GM23248 (cell line): ENCODE data around the gene POLG2. TPM values are rescaled to one million over a fixed set of nuclear protein-coding genes. Genes with fewer than 3 reads are reported as not detected.

Experiments
- DNase-seq: peaks from one replicate; pipeline ENCODE4 v3.0.0-alpha.2; 2015
- H2AFZ ChIP-seq: fragments of 200-600 bp; sonication (generic); 2 replicates; pipeline ENCODE4 v1.6.1; 2016; ENCODE audit warnings: antibody characterized with exemption
- H3F3A ChIP-seq: fragments of 200-600 bp; sonication (generic); 2 replicates; pipeline ENCODE4 v1.6.1; 2016; ENCODE audit warnings: mild to moderate bottlenecking, antibody characterized with exemption, mixed run types; ENCODE audit not compliant: insufficient read depth
- H3K27ac ChIP-seq: fragments of 200-600 bp; sonication (generic); 2 replicates; pipeline ENCODE4 v1.5.1; 2016; ENCODE audit warnings: mild to moderate bottlenecking
- H3K27me3 ChIP-seq: fragments of 200-600 bp; sonication (generic); replicated peaks from 2 replicates; pipeline ENCODE4 v1.6.1; 2016; ENCODE audit warnings: mild to moderate bottlenecking; ENCODE audit not compliant: insufficient read depth
- H3K36me3 ChIP-seq: fragments of 200-600 bp; sonication (generic); 2 replicates; pipeline ENCODE4 v1.6.1; 2016; ENCODE audit warnings: low read depth, mild to moderate bottlenecking
- H3K4me1 ChIP-seq: fragments of 200-600 bp; sonication (generic); 2 replicates; pipeline ENCODE4 v1.6.1; 2016; ENCODE audit warnings: mild to moderate bottlenecking; ENCODE audit not compliant: insufficient read depth
- H3K4me2 ChIP-seq: fragments of 200-600 bp; sonication (generic); one replicate; pipeline ENCODE4 v1.6.1; 2016; ENCODE audit warnings: mild to moderate bottlenecking; ENCODE audit not compliant: unreplicated experiment
- H3K4me3 ChIP-seq: fragments of 200-600 bp; sonication (generic); 2 replicates; pipeline ENCODE4 v1.5.1; 2016; ENCODE audit warnings: mild to moderate bottlenecking
- H3K79me2 ChIP-seq: fragments of 200-600 bp; sonication (generic); 2 replicates; pipeline ENCODE4 v1.6.1; 2016; ENCODE audit warnings: mild to moderate bottlenecking; ENCODE audit not compliant: insufficient read depth
- H3K9ac ChIP-seq: fragments of 200-600 bp; sonication (generic); 2 replicates; pipeline ENCODE4 v1.6.1; 2016; ENCODE audit warnings: mild to moderate bottlenecking
- H3K9me2 ChIP-seq: fragments of 200-600 bp; sonication (generic); 2 replicates; pipeline ENCODE4 v1.6.1; 2016; ENCODE audit warnings: mixed run types, mild to moderate bottlenecking, moderate library complexity; ENCODE audit not compliant: insufficient read depth
- H3K9me3 ChIP-seq: fragments of 200-600 bp; sonication (generic); one replicate; pipeline ENCODE4 v1.6.1; 2017; ENCODE audit warnings: low read depth
- H4K20me1 ChIP-seq: fragments of 200-600 bp; sonication (generic); 2 replicates; pipeline ENCODE4 v1.6.0; 2016; ENCODE audit not compliant: insufficient read depth
- EZH2 ChIP-seq: fragments of 200-600 bp; sonication (generic); IDR thresholded peaks from 2 replicates; pipeline ENCODE4 v1.6.1; 2018; ENCODE audit warnings: antibody characterized with exemption, mild to moderate bottlenecking; ENCODE audit not compliant: insufficient read depth, poor library complexity, severe bottlenecking
- EZH2phosphoT487 ChIP-seq: fragments of 200-600 bp; sonication (generic); IDR thresholded peaks from 2 replicates; pipeline ENCODE4 v1.6.1; 2018; ENCODE audit warnings: antibody characterized with exemption, moderate library complexity, mild to moderate bottlenecking, low read depth; ENCODE audit not compliant: insufficient read depth
- WGBS, 2 experiments: methylation state at CpG; one replicate each; pipeline ENCODE4 v1.1.6; 2015 to 2017; ENCODE audit warnings: low lambda C conversion rate in 2 of 2, low coverage in 1 of 2; ENCODE audit errors: missing lambda C conversion rate in 2 of 2; 5-methylcytosine and 5-hydroxymethylcytosine counted together
- in situ Hi-C: fragments of 300-500 bp; cut with MboI; formaldehyde crosslinking; loops from 2 replicates; pipeline ENCODE4 v1.15.0; 2020
- polyA plus RNA-seq: library from polyadenylated mRNA; unstranded; fragments of >200 nt; fragmentation: Nextera tagmentation; extraction: Ambion mirVana; gene quantifications from 2 replicates; pipeline ENCODE4 v1.2.1, GENCODE V29; 2016
- total RNA-seq: library from RNA; depleted of rRNA; stranded (reverse); fragments of >200 nt; shearing (Covaris generic); gene quantifications from 2 replicates; pipeline ENCODE4 v1.2.3, GENCODE V29; 2014

Gene POLG2
- total and polyA plus RNA-seq, 2 experiments from 2014 or later, result 3.4 to 8.6 TPM

GRCh38 chr17:64500487-64500859, 3.6 kb upstream of the POLG2 start:
- H3K27me3 ChIP-seq, result no peaks in the 10 kb centered on the region
- 90 to 91% methylated on average over 8 of the region's 8 CpGs for WGBS, 2 experiments
- H3K36me3 ChIP-seq, result peaks cover 76% of the 10 kb centered on the region
- H3K4me2 ChIP-seq, result peak overlapping the region; percentile 8
- no peaks in the 10 kb centered on the region for H3K9me3 ChIP-seq
- peak; percentile 17 for DNase-seq
- no peak overlapping the region for H2AFZ ChIP-seq
- H3K4me3 ChIP-seq, result no peak overlapping the region
- peak overlapping the region; percentile 86 for H3K27ac ChIP-seq
- in situ Hi-C loops, result no loop called here
- H3K9ac ChIP-seq, result peak overlapping the region; percentile 77; the same call in 1 of the 2 replicates
- H3F3A ChIP-seq, result peaks cover 81% of the 10 kb centered on the region
- peaks cover 84% of the 10 kb centered on the region for H3K79me2 ChIP-seq
- TF ChIP-seq EZH2phosphoT487 (no peak), EZH2 (no peak)
- H4K20me1 ChIP-seq, result peaks cover 43% of the 10 kb centered on the region
- H3K4me1 ChIP-seq, result peaks cover 73% of the 10 kb centered on the region
- no peaks in the 10 kb centered on the region for H3K9me2 ChIP-seq

GRCh38 chr17:64499805-64500486, 3.1 kb upstream of the POLG2 start:
- peaks cover 74% of the 10 kb centered on the region for H3K36me3 ChIP-seq
- peak; percentile 55 for DNase-seq
- in situ Hi-C loops, result no loop called here
- H3K9ac ChIP-seq, result peak overlapping the region; percentile 77
- TF ChIP-seq EZH2phosphoT487 (no peak), EZH2 (no peak)
- peaks cover 42% of the 10 kb centered on the region for H4K20me1 ChIP-seq
- no peaks in the 10 kb centered on the region for H3K9me2 ChIP-seq
- WGBS, 2 experiments, result 78 to 79% methylated on average over 6 of the region's 6 CpGs
- H3F3A ChIP-seq, result peaks cover 79% of the 10 kb centered on the region
- H3K79me2 ChIP-seq, result peaks cover 84% of the 10 kb centered on the region
- H3K27me3 ChIP-seq, result no peaks in the 10 kb centered on the region
- H3K9me3 ChIP-seq, result no peaks in the 10 kb centered on the region
- peak overlapping the region; percentile 86 for H3K27ac ChIP-seq
- H3K4me2 ChIP-seq, result peak overlapping the region; percentile 29
- H3K4me1 ChIP-seq, result peaks cover 78% of the 10 kb centered on the region
- no peak overlapping the region for H2AFZ ChIP-seq
- 0 out of 2 replicates have a peak overlapping the region, but pooled peaks have one; percentile 1 for H3K4me3 ChIP-seq

DNA sequence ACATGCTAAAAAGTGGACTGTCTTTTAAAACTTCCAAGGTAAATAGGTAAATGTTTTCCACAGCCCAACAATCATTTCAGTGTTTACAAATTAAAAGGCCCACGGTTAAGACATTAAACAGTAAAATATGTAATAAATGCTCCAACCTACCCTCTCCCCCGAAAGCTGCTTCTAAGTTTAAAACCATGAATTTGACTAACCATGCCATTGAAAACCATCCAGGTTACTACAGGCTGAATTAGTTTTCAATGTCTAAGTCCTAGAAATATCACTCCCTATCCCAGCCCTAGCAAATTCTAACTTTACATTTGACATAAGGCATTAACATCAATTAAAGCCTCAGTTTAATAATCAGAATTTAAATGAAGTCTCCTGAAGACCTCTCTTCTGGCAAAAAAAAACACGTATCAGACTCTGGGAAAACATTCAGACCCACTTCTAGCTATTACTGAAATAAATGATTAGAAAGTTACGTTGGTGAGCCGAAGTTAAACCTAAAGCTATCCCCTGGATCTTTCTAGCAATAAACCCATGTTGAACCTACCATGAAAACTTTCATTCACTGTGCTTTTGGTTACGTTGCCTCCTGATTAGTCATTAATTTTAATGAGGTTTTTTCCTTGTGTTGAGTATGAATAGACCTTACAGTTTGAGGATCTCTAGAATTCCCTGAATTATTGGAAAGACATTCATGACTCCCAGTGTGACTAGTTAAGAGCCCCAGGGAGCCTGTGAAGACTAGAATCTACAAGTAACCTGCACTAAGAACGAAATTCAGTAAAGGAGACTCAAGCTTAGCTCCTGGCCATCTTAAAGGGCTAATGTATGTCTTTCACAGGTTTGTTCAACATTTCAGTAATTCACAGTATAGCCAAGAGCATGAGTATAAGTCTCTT, 1.7 kb upstream of the POLG2 start:
- in situ Hi-C loops, result no loop called here
- H3K9ac ChIP-seq, result peak overlapping the region; percentile 77
- H3K79me2 ChIP-seq, result peaks cover 82% of the 10 kb centered on the region
- peak overlapping the region; percentile 87; the same call in 1 of the 2 replicates for H3K4me3 ChIP-seq
- WGBS, 2 experiments, result 44 to 46% methylated on average over 7 of the region's 7 CpGs
- H3K4me1 ChIP-seq, result peaks cover 80% of the 10 kb centered on the region
- peak; percentile 43 for DNase-seq
- no peaks in the 10 kb centered on the region for H3K9me2 ChIP-seq
- no peaks in the 10 kb centered on the region for H3K9me3 ChIP-seq
- H2AFZ ChIP-seq, result no peak overlapping the region
- no peaks in the 10 kb centered on the region for H3K27me3 ChIP-seq
- no peak for TF ChIP-seq EZH2
- TF ChIP-seq EZH2phosphoT487, result no peak
- peaks cover 60% of the 10 kb centered on the region for H3K36me3 ChIP-seq
- H3K27ac ChIP-seq, result peak overlapping the region; percentile 86
- H3F3A ChIP-seq, result peaks cover 65% of the 10 kb centered on the region
- peak overlapping the region; percentile 29 for H3K4me2 ChIP-seq
- H4K20me1 ChIP-seq, result peaks cover 28% of the 10 kb centered on the region; the same call in 1 of the 2 replicates

DNA sequence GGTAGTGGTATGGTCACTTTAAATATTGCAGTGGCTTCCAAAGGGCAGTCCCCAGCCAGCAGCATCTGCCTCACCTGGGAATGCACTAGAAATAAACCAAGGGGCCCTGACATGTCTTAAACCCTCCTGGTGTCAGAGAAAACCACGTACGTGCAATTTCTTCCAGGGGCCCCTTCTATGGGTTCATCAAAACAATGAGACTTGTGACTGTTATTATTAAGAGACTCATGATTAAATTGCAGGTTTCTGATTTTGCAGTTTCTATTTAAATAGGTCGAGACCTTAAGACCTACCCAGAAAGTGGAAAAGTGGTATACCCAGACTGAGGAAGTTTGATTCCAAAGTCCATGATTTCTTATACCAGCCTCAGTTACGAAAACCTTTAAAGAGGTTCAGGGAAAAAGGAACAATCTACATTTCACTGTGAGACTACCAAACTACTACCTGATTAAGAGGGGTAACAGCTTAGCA, 746 bp upstream of the POLG2 start:
- H3K9me3 ChIP-seq, result no peaks in the 10 kb centered on the region
- peak overlapping the region; percentile 87 for H3K4me3 ChIP-seq
- in situ Hi-C loops, result no loop called here
- H3K27ac ChIP-seq, result peak overlapping the region; percentile 86
- WGBS, 2 experiments, result 46 to 51% methylated on average over 4 of the region's 4 CpGs
- peaks cover 18% of the 10 kb centered on the region; the same call in 1 of the 2 replicates for H4K20me1 ChIP-seq
- no peak overlapping the region for H2AFZ ChIP-seq
- H3K9ac ChIP-seq, result peak overlapping the region; percentile 77
- no peaks in the 10 kb centered on the region for H3K9me2 ChIP-seq
- H3K4me2 ChIP-seq, result peak overlapping the region; percentile 80
- peaks cover 76% of the 10 kb centered on the region for H3K79me2 ChIP-seq
- DNase-seq, result no peak
- TF ChIP-seq EZH2 (no peak), EZH2phosphoT487 (no peak)
- peaks cover 50% of the 10 kb centered on the region for H3K36me3 ChIP-seq
- H3F3A ChIP-seq, result peaks cover 55% of the 10 kb centered on the region
- peaks cover 71% of the 10 kb centered on the region for H3K4me1 ChIP-seq
- no peaks in the 10 kb centered on the region for H3K27me3 ChIP-seq
